ENCODE measurements around the gene ZNF778. TPM values are rescaled to one million over a fixed set of nuclear protein-coding genes. Genes with fewer than 3 reads are reported as not detected.

Gene ZNF778
- polyA plus RNA-seq, 1 experiment = 11.3 TPM

GRCh38 chr16:89283449-89283848, 65.9 kb downstream of the ZNF778 start:
- DNase-seq (ENCODE audit: low read depth, low spot score) = no peak
- ChIA-PET POLR2A (no interaction called here), CTCF (no interaction called here)
- TF ChIP-seq CTCF (IDR thresholded peaks at IDR 0.05; ENCODE audit: low read depth, low read length) = no peak
- H3K4me3 ChIP-seq (ENCODE audit: low read depth, low read length) = no peak overlapping the region
- H3K27ac ChIP-seq (ENCODE audit: low read depth, low read length) = no peak overlapping the region
- peaks cover 18% of the 10 kb centered on the region for H3K9me3 ChIP-seq (ENCODE audit: control insufficient read depth, insufficient read depth, low read length)
- no peaks in the 10 kb centered on the region for H3K27me3 ChIP-seq (ENCODE audit: control insufficient read depth, insufficient read depth, low read length)

GRCh38 chr16:89285381-89285780, 67.9 kb downstream of the ZNF778 start:
- H3K9me3 ChIP-seq (ENCODE audit: control insufficient read depth, insufficient read depth, low read length) = peaks cover 18% of the 10 kb centered on the region
- no peak overlapping the region for H3K27ac ChIP-seq (ENCODE audit: low read depth, low read length)
- ChIA-PET POLR2A (no interaction called here), CTCF (no interaction called here)
- H3K27me3 ChIP-seq (ENCODE audit: control insufficient read depth, insufficient read depth, low read length) = no peaks in the 10 kb centered on the region
- no peak overlapping the region for H3K4me3 ChIP-seq (ENCODE audit: low read depth, low read length)
- DNase-seq (ENCODE audit: low read depth, low spot score) = no peak
- TF ChIP-seq CTCF (IDR thresholded peaks at IDR 0.05; ENCODE audit: low read depth, low read length) = no peak

GRCh38 chr16:89286096-89286495, 68.6 kb downstream of the ZNF778 start:
- Histone ChIP-seq H3K4me3 (ENCODE audit: low read depth, low read length) (no peak overlapping the region), H3K27me3 (ENCODE audit: control insufficient read depth, insufficient read depth, low read length) (no peaks in the 10 kb centered on the region), H3K9me3 (ENCODE audit: control insufficient read depth, insufficient read depth, low read length) (peaks cover 12% of the 10 kb centered on the region), H3K27ac (ENCODE audit: low read depth, low read length) (no peak overlapping the region)
- POLR2A ChIA-PET = no interaction called here
- no peak for DNase-seq (ENCODE audit: low read depth, low spot score)
- no peak for TF ChIP-seq CTCF (IDR thresholded peaks at IDR 0.05; ENCODE audit: low read depth, low read length)
- CTCF ChIA-PET = no interaction called here

Other genes starting within 250 kb of the ZNF778 start
- gene CBFA2T3, start 240.5 kb upstream of the ZNF778 start, polyA plus RNA-seq (2011; rRNA removed) = not detected in 2 replicates
- gene ACSF3, start 123.9 kb upstream of the ZNF778 start, polyA plus RNA-seq (2011; rRNA removed) = 11.0 and 11.2 TPM in 2 replicates
- gene CDH15, start 46.0 kb upstream of the ZNF778 start, polyA plus RNA-seq (2011; rRNA removed) = 0.11 and 0.12 TPM in 2 replicates
- 0.25 TPM in 1 of 2 replicates, not detected in the other for gene SLC22A31, start 17.2 kb upstream of the ZNF778 start, polyA plus RNA-seq (2011; rRNA removed)